Stimulated activated CD4-positive, alpha-beta T cell treated with anti-CD3 and anti-CD28 coated beads, TNF-alpha, amount 100 ng/mL, for 4 hours (primary cell): ENCODE results near the gene ELP4.
"Not testable (repeated sequence)": the region's sequence is repeated elsewhere in the genome, so short reads cannot be mapped to it uniquely, and the experiment has no call there.

ENCODE experiments used
- DNase-seq, 3 experiments: peaks; one replicate each; pipeline ENCODE4 v3.0.0-alpha.2; 2020; ENCODE audit warnings: low read depth in 3 of 3

ELP4 gene

DNA sequence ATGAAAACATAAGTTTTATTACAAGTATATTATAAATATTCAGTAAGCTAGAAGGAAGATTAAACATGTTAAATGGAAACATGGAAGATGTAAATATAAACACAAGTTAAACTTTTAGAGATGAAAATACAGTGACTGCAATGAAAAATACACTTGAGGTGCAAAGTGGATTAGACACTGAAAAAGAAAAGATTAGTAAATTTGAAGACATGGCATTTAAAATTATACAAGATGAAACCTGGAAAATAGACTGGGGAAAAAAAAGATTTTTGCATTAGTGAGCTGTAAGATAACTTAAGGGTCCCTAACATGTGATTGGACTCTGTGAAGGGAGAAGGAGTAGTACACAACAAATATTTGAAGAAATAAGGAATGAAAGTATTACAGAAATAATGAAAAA lies 33.3 kb downstream of the ELP4 start:
- no peak for DNase-seq

DNA sequence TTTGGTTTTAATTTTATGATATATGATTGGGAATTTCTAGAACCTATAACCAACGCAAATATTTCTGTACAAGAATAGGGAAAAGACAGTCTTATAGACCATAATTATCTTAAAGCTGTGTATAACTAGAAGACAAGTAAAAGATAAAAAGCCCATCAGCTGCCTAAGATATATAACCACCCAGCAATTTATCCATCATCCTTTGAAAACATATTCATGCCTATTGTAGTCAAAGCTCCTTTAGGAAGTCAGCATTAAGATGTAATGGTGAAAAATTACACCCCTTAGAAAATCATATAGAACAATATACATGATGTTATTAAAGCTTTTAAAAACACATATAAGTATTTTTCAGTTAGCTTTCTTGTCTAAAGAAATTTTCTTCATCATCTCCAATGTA lies 46.4 kb downstream of the ELP4 start:
- no peak for DNase-seq

DNA sequence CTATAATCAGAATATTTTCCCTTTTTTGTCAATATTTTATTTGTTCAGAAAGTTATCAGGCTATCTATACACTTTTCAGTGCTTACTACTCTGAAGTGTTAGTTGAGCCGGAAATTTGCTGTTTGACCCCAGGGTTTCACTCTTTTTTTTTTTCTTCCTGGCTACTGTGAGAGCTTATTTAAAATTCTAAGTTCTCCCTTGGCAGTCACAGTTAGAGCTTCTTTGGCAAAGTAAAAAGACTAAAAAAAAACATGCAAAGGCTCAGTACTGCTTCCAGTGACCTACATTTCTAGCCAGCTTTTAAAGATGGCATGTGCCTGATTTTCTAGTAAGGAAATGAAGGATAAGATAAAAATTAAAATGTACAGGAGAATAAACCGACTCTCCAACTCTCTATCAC lies 48.4 kb downstream of the ELP4 start:
- DNase-seq, result no peak

DNA sequence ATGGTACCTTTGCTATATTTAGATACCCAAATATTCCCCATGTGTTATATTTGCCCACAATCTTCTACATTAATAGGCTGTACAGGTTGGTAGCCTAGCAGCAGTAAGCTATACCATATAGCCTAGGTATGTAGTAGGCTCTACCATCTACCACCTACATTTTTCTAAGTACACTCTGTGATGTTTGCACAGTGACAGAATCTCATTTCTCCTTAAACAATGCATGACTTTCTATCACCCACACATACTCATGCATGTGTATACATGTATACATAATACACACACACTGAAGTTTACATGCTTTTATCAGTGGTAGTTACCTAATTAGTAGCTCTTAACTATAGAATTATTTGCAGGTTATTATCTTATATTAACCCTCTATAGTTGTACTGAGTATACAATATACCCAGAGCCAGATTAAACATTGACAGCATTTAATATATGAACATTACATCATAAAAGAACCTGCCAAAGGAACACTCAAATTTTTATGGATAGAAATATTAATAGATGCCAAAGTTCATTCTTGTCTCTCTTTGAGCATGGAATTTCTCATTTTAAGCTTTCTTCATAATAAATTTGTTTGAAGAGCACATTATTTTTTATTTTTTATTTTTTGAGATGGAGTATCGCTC lies 51.4 kb downstream of the ELP4 start:
- no peak for DNase-seq

DNA sequence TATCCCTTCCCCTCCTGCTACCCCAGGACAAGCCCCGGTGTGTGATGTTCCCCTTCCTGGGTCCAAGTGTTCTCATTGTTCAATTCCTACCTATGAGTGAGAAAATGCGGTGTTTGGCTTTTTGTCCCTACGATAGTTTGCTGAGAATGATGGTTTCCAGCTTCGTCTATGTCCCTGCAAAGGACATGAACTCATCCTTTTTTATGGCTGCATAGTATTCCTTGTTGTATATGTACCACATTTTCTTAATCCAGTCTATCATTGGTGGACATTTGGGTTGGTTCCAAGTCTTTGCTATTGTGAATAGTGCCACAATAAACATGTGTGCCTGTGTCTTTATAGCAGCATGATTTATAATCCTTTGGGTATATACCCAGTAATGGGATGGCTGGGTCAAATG lies 55.0 kb downstream of the ELP4 start:
- not testable (repeated sequence) for DNase-seq

DNA sequence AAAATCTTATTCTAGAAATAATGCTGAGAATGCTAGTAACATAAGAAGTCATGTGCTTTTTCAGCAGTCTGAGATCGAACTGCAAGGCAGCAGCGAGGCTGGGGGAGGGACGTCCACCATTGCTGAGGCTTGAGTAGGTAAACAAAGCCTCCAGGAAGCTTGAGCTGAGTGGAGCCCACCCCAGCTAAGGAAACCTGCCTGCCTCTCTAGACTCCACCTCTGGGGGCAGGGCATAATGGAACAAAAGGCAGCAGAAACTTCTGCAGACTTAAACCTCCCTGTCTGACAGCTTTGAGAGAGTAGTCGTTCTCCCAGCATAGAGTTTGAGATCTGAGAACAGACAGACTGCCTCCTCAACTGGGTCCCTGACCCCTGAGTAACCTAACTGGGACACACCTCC lies 64.6 kb downstream of the ELP4 start:
- not testable (repeated sequence) for DNase-seq

DNA sequence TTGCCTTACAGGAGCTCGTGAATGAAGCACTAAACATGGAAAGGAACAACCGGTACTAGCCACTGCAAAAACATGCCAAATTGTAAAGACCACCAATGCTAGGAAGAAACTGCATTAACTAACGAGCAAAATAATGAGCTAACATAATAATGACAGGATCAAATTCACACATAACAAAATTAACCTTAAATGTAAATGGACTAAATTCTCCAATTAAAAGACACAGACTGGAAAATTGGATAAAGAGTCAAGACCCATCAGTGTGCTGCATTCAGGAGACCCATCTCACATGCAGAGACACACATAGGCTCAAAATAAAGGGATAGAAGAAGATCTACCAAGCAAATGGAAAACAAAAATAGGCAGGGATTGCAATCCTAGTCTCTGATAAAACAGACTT lies 66.2 kb downstream of the ELP4 start:
- not testable (repeated sequence) for DNase-seq

DNA sequence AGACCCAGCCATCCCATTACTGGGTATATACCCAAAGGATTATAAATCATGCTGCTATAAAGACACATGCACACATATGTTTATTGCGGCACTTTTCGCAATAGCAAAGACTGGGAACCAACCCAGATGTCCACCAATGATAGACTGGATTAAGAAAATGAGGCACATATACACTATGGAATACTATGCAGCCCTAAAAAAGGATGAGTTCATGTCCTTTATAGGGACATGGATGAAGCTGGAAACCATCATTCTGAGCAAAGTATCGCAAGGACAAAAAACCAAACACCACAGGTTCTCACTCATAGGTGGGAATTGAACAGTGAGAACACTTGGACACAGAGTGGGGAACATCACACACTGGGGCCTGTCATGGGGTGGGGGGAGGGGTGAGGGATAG lies 69.8 kb downstream of the ELP4 start:
- DNase-seq, result not testable (repeated sequence)

DNA sequence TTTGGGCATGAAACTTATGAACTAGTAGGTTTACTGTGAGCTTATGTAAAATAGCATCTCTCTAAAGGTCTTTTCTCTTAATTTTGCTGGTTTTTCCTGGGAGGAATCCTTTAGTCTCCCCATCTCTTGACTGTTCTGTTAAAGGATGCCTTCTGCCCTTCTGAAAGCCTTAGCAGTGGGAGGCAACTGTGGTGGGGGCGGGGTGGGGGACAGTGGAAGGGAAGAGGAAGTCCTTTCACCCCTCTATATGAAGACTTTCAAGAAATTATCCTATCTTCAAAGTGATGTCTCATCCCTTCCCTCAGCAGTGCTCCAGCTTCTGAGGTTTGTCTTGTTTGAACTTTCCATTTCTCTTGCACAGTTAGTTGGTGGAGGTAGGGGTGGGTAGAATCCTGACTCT lies 73.1 kb downstream of the ELP4 start:
- DNase-seq, result no peak

DNA sequence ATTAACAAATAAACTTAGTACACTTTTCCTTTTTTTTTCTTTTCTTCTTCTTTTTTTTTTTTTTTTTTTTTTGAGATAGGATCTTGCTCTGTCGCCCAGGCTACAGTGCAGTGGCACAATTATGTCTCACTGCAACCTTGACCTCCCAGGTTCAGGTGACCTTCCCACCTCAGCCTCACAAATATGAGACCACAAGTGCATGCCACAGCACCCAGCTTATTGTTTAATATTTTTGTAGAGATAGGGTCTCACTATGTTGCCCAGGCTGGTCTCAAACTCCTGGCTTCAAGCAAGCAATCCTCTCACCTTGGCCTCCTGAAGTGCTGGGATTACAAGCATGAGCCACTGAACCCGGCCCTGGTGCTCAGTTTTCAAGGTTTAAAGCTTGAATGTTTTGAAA lies 88.9 kb downstream of the ELP4 start:
- no peak for DNase-seq

DNA sequence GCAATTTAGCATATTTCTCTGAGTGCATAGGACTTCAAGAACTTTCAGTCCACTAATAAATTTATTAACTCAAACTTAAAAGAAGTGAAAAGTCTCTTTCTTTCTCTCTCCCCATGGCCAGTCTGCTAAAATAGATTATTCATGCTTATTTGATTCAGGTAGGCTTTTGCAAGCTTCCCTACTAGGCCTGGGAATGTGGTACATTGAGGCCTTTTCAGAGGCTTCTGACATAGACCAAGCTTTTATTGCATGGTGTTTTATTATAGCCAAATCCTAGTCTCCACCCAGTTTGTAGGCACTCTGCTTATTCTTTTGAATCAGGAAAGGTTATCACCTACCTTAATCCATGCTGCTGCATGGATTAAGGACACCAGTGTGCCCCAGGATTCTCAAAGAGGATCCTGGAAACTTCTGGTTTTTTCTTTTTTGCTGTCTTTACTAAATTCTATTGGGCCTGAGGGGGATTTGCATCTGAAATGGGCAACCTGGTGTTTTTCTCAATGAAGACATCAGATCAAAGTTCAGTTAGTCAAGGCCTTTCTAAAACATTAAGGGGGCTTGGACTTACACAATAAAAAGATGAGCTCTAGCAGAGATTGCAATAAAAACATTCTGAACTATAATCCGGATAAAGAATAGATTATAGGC lies 92.2 kb downstream of the ELP4 start:
- no peak for DNase-seq

DNA sequence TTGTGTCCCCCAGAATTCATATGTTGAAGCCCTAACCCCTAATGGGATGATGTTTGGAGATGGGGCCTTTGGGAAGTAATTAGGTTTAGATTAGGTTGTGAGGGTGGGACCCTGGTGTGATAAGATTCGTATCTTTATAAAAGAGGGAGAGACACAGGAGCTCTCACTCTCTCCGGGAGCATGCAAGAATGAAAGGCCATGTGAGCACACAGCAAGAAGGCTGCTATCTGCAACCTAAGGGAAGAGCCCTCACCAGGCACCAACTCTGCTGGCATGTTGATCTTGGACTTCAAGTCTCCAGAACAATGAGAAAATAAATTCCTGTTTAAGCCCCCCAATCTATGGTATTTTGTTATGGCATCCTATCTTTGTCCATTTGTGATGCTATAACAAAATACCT lies 97.3 kb downstream of the ELP4 start:
- no peak for DNase-seq

DNA sequence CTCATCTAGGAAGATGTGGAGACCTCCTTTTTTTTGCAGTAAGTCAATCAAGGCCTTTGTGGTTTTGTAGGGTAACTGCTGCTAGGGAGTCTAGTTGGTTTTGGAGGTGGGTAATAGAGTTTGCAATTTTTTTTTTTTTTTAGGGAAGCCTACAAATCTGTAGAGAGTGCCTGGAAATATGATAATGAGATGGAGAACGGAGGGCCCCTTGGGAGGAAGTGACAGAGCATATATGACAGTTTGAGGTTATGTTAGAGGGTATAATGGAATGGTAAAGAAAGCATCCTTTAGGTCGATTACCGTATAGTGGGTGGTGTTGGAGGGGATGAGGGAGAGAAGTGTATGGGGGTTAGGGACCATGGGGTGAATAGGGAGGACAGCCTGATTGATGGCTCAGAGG lies 98.3 kb downstream of the ELP4 start:
- DNase-seq, result no peak

DNA sequence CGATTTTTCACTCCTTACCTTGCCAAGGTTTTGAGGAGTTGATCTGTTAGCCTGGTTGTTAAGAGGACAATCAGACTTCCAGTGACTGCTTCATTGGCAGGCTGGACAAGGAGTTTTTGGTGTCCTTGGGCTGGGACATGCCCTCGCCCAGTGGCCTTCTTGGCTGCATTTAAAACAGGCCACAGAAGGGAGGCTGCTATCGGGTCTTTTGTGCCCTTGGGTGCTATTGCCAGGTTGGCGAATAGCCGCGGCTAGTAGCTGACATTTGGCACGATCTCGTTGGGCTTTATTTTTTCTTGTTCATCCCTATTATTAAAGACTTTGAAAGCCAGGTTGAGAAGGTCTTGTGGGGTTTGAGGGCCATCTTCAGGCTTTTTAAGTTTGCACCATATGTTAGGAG lies 99.4 kb downstream of the ELP4 start:
- DNase-seq, result no peak

DNA sequence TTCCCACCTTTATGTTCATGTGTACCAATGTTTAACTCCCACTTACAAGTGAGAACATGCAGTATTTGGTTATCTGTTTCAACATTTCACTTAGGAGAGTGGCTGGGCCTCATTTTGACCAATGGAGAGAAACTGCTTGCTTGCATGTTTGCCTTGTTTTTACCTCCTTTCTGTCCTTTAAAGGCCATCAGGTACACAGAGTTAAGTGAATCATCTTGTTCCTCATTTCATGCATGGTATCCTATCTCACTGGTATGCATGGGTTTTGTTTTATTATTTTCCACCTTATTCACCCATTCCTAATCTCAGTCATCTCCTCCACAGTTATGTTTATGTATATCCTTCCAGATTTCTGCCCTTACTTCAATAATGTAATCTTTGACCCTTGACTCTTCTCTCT lies 101.0 kb downstream of the ELP4 start:
- no peak for DNase-seq

DNA sequence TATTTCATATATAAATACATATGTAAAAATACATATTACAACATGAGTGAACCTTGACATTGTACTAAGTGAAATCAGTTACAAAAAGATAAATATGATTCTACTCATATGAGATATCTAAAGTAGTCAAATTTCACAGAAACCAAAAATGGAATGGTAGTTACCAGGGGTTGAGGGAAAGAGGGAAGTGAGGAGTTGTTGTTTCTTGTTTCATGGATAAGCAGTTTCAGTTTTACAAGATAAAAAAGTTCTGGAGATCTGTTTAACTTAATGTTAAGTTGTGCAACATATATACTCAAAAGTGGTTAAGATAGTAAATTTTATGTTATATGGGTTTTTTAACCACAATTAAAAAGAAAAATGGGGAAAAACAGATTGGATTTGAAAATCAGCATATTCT lies 107.7 kb downstream of the ELP4 start:
- no peak for DNase-seq

DNA sequence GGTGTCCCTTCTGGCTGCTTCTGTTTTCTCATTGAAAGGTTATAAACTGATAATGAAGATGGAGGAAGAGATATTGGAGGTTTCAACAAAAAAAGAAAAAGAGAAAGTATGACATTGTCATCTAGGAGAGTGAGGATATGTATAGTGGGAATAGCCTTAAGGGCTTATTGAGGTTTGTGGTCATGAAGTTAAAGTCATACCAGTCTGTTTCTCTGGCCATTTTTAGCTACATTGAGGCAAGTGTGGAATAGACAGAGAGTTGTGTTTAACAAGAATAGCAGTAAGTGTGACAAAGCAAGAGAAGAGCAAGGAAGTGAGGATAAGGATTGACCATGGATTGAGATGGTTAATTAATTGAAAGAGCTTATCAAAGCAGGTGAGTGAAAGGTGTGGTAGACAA lies 110.4 kb downstream of the ELP4 start:
- no peak for DNase-seq

DNA sequence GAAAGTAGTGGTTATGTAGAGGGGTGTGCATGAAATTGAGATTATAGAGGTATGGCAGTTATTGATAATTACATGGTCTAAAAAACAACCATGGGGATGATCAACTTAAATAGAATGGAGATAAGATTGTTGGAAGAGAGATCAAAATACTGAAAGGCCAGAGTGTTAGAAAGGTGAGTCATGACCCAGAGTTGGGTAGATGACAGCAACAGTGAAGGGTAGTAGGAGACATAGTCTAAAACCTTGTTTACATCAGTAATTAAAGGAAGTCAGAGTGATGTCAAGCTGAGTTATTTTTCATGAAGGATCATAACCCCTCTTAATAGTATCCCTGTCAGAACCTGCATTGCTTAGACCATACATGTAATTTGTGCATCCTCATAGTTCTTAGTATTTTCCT lies 110.9 kb downstream of the ELP4 start:
- DNase-seq, result no peak

DNA sequence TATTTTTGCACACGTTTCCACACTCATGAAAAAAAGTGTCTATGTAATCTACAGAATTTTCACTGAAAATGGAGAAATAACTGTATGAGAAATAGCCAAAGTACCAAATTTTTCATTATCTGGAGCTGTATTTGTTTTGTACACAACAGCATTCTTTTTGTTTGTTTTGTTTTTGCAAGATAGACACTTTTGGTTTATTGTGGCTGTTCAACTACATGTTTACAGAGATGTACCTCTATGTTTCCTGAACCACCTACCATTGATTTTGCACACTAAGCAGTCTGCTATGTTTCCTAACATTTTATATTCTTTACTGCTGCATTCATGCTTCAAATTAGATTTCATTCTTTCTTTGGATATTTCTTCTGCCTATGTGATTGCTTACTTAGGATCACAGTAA lies 116.3 kb downstream of the ELP4 start:
- no peak for DNase-seq

DNA sequence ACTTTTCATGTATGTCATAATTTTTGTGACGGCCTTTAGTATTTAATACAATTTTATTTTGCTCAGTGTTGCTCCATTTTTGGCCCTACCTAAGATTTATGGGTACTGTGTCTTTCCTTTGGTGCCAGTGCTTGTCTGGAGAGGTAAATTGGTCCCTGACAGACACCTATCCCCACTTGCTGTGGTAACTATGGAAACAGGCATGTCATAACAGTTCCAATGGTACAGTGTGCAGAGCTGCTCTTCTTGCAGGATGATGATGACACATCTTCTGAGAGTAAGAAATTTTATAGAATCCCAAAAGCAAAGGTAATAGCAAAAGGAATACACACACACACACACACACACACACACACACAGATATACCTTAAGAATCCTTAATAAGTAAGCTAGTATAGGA lies 118.5 kb downstream of the ELP4 start:
- DNase-seq, result no peak

DNA sequence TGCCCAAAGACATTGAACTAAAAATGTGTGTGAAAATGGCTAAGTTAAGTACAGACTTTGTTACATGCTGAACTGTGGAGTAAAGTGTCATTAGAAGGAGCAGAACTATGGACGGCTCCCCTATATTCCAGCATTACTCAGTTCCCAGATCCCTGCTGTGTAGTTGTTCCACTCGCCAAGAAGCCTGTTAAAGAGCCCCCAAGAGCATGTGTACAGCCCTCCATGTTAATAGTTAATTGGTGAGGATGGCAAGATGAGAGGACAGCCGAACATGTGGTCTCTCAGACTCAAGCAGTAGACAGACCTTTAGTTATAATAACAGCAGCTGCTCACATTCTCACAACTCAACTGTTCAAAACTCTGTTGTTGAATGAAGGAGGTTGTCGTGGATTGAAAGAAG lies 127.4 kb downstream of the ELP4 start:
- DNase-seq, result no peak

DNA sequence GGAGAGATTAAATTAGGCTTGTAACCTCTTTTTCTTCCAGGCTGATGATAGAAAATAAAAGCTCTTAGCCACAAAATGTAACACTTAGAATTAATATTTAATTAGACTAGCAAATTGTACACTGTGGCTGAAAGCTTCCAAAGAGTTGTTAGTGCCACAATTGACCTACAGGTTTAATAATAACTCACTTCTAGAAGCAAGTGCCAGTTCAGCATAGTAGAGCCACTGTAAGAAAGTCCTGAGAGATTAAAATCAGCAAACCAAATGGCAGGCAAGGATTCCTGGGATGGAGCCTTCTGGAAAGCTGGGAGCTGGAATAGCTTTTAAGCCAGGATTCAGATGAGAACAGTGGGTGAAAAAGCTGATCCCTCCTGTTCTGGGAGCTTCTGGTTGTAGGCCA lies 131.0 kb downstream of the ELP4 start:
- DNase-seq, result no peak

DNA sequence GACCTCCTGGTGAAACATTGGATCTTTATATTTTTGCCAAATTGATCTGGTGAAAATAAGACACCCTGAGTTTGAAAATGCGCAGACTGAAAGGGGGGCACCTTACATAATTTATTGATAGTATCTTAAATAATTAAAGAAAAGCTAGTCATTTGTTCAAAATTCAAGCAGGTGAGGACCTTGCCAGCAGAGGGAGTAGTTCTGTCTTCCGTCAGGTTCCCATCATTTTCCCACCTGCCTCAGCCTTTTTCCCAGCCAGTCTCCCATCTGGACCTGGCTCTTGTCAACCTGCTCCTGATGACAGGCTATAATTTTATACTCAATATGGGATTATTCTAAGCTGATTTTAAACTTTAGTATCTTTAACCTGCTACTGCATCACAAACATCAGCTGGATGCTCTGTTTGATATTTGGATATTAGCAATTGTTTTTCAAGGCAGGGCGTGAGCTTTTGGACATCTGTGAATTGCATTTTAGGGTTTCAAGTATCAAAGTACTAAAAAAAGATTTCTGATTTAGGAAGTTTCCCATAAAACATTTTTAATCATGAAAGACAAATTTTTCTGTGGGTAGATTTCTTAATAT lies 132.0 kb downstream of the ELP4 start:
- no peak for DNase-seq

DNA sequence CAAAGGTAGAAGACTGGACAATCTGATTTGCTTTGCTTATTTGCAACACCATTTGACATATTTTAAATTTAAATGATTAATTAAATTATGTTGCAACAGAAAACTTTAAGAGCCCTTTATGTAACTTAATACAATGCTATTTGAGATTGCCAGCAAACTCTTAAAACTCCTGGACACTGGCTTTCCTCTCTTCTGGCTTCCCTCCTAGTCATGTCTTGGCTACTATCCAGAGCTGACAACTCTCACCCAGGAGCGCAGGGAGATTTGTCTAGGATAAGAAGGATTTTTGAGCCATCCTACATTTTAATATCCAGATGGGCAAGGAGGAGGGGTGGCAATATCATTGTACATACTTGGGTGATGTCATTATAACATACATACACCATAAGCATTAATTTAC lies 134.3 kb downstream of the ELP4 start:
- no peak for DNase-seq
